H9 (cell line): ENCODE results near the gene NHS. TPM values are rescaled to one million over a fixed set of nuclear protein-coding genes. Genes with fewer than 3 reads are reported as not detected.

ENCODE experiments used
- DNase-seq: peaks from one replicate; pipeline ENCODE4 v3.0.0-alpha.2; 2017
- H2AFZ ChIP-seq: one replicate; pipeline ENCODE4 v1.6.1; 2013; ENCODE audit warnings: mild to moderate bottlenecking, low read length, control low read depth, moderate library complexity
- H2AK5ac ChIP-seq: 2 replicates; pipeline ENCODE4 v1.6.1; 2013; ENCODE audit warnings: low read length, control low read depth, mixed read lengths; ENCODE audit not compliant: insufficient read length
- H2BK120ac ChIP-seq: one replicate; pipeline ENCODE4 v1.6.1; 2013; ENCODE audit warnings: low read depth, mild to moderate bottlenecking, low read length, control low read depth, inconsistent platforms; ENCODE audit not compliant: poor library complexity, severe bottlenecking
- H2BK12ac ChIP-seq: 2 replicates; pipeline ENCODE4 v1.6.1; 2013; ENCODE audit warnings: low read length, control low read depth, mixed read lengths, low read depth; ENCODE audit not compliant: insufficient read length
- H2BK15ac ChIP-seq: 2 replicates; pipeline ENCODE4 v1.6.1; 2013; ENCODE audit warnings: low read depth, low read length, control low read depth
- H2BK20ac ChIP-seq: one replicate; pipeline ENCODE4 v1.6.1; 2013; ENCODE audit warnings: low read depth, mild to moderate bottlenecking, low read length, control low read depth, inconsistent platforms; ENCODE audit not compliant: poor library complexity, severe bottlenecking
- H2BK5ac ChIP-seq: 2 replicates; pipeline ENCODE4 v1.6.1; 2013; ENCODE audit warnings: low read length, control low read depth, mixed read lengths; ENCODE audit not compliant: insufficient read length
- H3K14ac ChIP-seq: 2 replicates; pipeline ENCODE4 v1.6.1; 2013; ENCODE audit warnings: low read length, control low read depth; ENCODE audit not compliant: insufficient read depth
- H3K18ac ChIP-seq: 2 replicates; pipeline ENCODE4 v1.6.1; 2013; ENCODE audit warnings: low read depth, mild to moderate bottlenecking, mixed read lengths, low read length, control low read depth; ENCODE audit not compliant: insufficient read length
- H3K23ac ChIP-seq: 2 replicates; pipeline ENCODE4 v1.6.1; 2013; ENCODE audit warnings: low read length, control low read depth, mixed read lengths, low read depth; ENCODE audit not compliant: insufficient read length
- H3K23me2 ChIP-seq: 2 replicates; pipeline ENCODE4 v1.6.1; 2013; ENCODE audit warnings: low read depth, mild to moderate bottlenecking, mixed read lengths, low read length, control low read depth; ENCODE audit not compliant: insufficient read length, poor library complexity, severe bottlenecking
- H3K27ac ChIP-seq: 2 replicates; pipeline ENCODE4 v1.5.1; 2013; ENCODE audit warnings: low read length, control low read depth, mixed read lengths, low read depth; ENCODE audit not compliant: insufficient read length
- H3K27me3 ChIP-seq: 2 replicates; pipeline ENCODE4 v1.6.1; 2013; ENCODE audit warnings: low read length, control low read depth, inconsistent platforms; ENCODE audit not compliant: insufficient read depth
- H3K4ac ChIP-seq: 2 replicates; pipeline ENCODE4 v1.6.1; 2013; ENCODE audit warnings: low read depth, mild to moderate bottlenecking, control low read depth, inconsistent platforms, low read length, moderate library complexity
- H3K4me1 ChIP-seq: 2 replicates; pipeline ENCODE4 v1.6.1; 2013; ENCODE audit warnings: low read length, control low read depth, inconsistent platforms; ENCODE audit not compliant: insufficient read depth
- H3K4me2 ChIP-seq: 2 replicates; pipeline ENCODE4 v1.6.1; 2013; ENCODE audit warnings: low read length, control low read depth, mixed read lengths; ENCODE audit not compliant: insufficient read length, insufficient read depth
- H3K56ac ChIP-seq: 2 replicates; pipeline ENCODE4 v1.6.1; 2013; ENCODE audit warnings: low read depth, mild to moderate bottlenecking, mixed read lengths, low read length, control low read depth; ENCODE audit not compliant: insufficient read length
- H3K79me1 ChIP-seq: 2 replicates; pipeline ENCODE4 v1.6.1; 2013; ENCODE audit warnings: low read depth, mild to moderate bottlenecking, moderate library complexity, low read length, control low read depth, inconsistent platforms; ENCODE audit not compliant: insufficient read depth, poor library complexity, severe bottlenecking
- H3K79me2 ChIP-seq: 2 replicates; pipeline ENCODE4 v1.6.1; 2013; ENCODE audit warnings: low read length, control low read depth, inconsistent platforms; ENCODE audit not compliant: insufficient read depth
- H3K9ac ChIP-seq: 2 replicates; pipeline ENCODE4 v1.6.1; 2013; ENCODE audit warnings: low read length, control low read depth, mixed read lengths; ENCODE audit not compliant: insufficient read length; ENCODE audit errors: extremely low read depth
- H3K9me3 ChIP-seq: one replicate; pipeline ENCODE4 v1.6.1; 2013; ENCODE audit warnings: low read depth, low read length, inconsistent platforms; ENCODE audit not compliant: control insufficient read depth
- H3T11ph ChIP-seq: one replicate; pipeline ENCODE4 v1.6.1; 2013; ENCODE audit warnings: mild to moderate bottlenecking, low read length, control low read depth, inconsistent platforms
- H4K20me1 ChIP-seq: one replicate; pipeline ENCODE4 v1.6.1; 2013; ENCODE audit not compliant: control insufficient read depth, insufficient read length, insufficient read depth
- H4K5ac ChIP-seq: 2 replicates; pipeline ENCODE4 v1.6.1; 2013; ENCODE audit warnings: low read depth, mild to moderate bottlenecking, mixed read lengths, low read length, control low read depth; ENCODE audit not compliant: insufficient read length
- H4K8ac ChIP-seq: replicated peaks from 2 replicates; pipeline ENCODE4 v1.6.1; 2013; ENCODE audit warnings: low read length, control low read depth, mixed read lengths, low read depth; ENCODE audit not compliant: insufficient read length
- H4K91ac ChIP-seq: 2 replicates; pipeline ENCODE4 v1.6.1; 2013; ENCODE audit warnings: low read depth, mild to moderate bottlenecking, moderate library complexity, mixed read lengths, low read length, control low read depth; ENCODE audit not compliant: insufficient read length
- H3K27ac Mint-ChIP-seq, 3 experiments: 2 replicates in 2 of 3; 3 replicates in 1 of 3; pipeline ENCODE4 v1.8.0; 2020 to 2021; ENCODE audit warnings: mixed read lengths in 3 of 3, mild to moderate bottlenecking in 1 of 3, moderate library complexity in 1 of 3
- H3K27me3 Mint-ChIP-seq: 2 replicates; pipeline ENCODE4 v1.8.0; 2021; ENCODE audit warnings: low read depth, mild to moderate bottlenecking, moderate library complexity, mixed read lengths
- H3K36me3 Mint-ChIP-seq, 3 experiments: 2 replicates in 2 of 3; 3 replicates in 1 of 3; pipeline ENCODE4 v1.8.0; 2020 to 2021; ENCODE audit warnings: low read depth in 3 of 3, mixed read lengths in 3 of 3; ENCODE audit not compliant: insufficient read depth in 1 of 3
- H3K4me1 Mint-ChIP-seq, 2 experiments: 2 replicates each; pipeline ENCODE4 v1.8.0; 2020; ENCODE audit warnings: mixed read lengths in 2 of 2
- H3K4me3 Mint-ChIP-seq, 2 experiments: 2 replicates in 1 of 2; 3 replicates in 1 of 2; pipeline ENCODE4 v1.8.0; 2020 to 2021; ENCODE audit warnings: mild to moderate bottlenecking in 2 of 2, mixed read lengths in 2 of 2, moderate library complexity in 1 of 2
- H3K9me3 Mint-ChIP-seq, 2 experiments: 2 replicates in 1 of 2; 3 replicates in 1 of 2; pipeline ENCODE4 v1.8.0; 2020; ENCODE audit warnings: mild to moderate bottlenecking in 2 of 2, mixed read lengths in 2 of 2, moderate library complexity in 1 of 2
- CTCF ChIP-seq: fragments of 200-600 bp; sonication (generic); conservative IDR thresholded peaks from 3 replicates; pipeline ENCODE4 v1.8.0; 2021; ENCODE audit warnings: antibody characterized with exemption, mild to moderate bottlenecking
- WGBS: extraction: QIAGEN DNeasy Blood & Tissue Kit; methylation state at CpG from one replicate; pipeline ENCODE4 v1.1.7; 2013; ENCODE audit warnings: missing lambda C conversion rate, low lambda C conversion rate, mixed read lengths; ENCODE audit not compliant: insufficient read length; ENCODE audit errors: extremely low coverage; 5-methylcytosine and 5-hydroxymethylcytosine counted together
- total RNA-seq: library from RNA; stranded (reverse); gene quantifications from 2 replicates; pipeline ENCODE4 v1.2.1, GENCODE V29; 2021

Gene NHS
- total RNA-seq, 1 experiment from 2014 or later, result 8.7 TPM

GRCh38 chrX:17520016-17520615 lies 145.1 kb downstream of the NHS start:
- Histone ChIP-seq H3K18ac (no peak overlapping the region), H4K5ac (no peak overlapping the region), H2BK20ac (no peak overlapping the region), H3K4me1 (peaks cover 11% of the 10 kb centered on the region; the same call in 1 of the 2 replicates), H3K27me3 (no peaks in the 10 kb centered on the region), H3K79me2 (no peaks in the 10 kb centered on the region), H2BK120ac (no peak overlapping the region), H4K20me1 (no peaks in the 10 kb centered on the region), H4K8ac (no peak overlapping the region), H3K56ac (no peak overlapping the region), H3K14ac (no peak overlapping the region), H3K79me1 (no peaks in the 10 kb centered on the region), H3K4ac (no peak overlapping the region), H2BK15ac (no peak overlapping the region), H3K9ac (no peak overlapping the region), H2BK5ac (no peak overlapping the region), H3K9me3 (peaks cover 5% of the 10 kb centered on the region), H2AK5ac (no peak overlapping the region), H3K27ac (no peak overlapping the region), H4K91ac (no peak overlapping the region), H3K23me2 (no peaks in the 10 kb centered on the region), H3T11ph (no peak overlapping the region), H2BK12ac (no peak overlapping the region), H3K4me2 (no peak overlapping the region), H2AFZ (no peak overlapping the region), H3K23ac (no peak overlapping the region)
- Mint-ChIP-seq H3K4me3 (peak overlapping the region in 1 of 2 experiments; percentile 28; a peak in 1 of 5 replicates), H3K36me3 (peaks cover 8 to 12% (median 11%) of the 10 kb centered on the region in 3 experiments; a peak in 4 of 7 replicates), H3K27ac (no peak overlapping the region; a peak in 2 of 7 replicates), H3K9me3 (peaks cover 6 to 11% of the 10 kb centered on the region in 2 experiments; a peak in 4 of 5 replicates), H3K4me1 (peaks cover 41 to 54% of the 10 kb centered on the region in 2 experiments), H3K27me3 (no peaks in the 10 kb centered on the region)
- no peak for DNase-seq
- WGBS, result no CpG with 5 or more reads among the region's 2 CpGs
- TF ChIP-seq CTCF, result no peak
